Erythroblast (primary cell): Measurements from ENCODE around the gene RNF220.

Source experiments
- GATA1 ChIP-seq: IDR thresholded peaks from 2 replicates; pipeline ENCODE4 v1.6.1; 2011; ENCODE audit warnings: low read depth, mild to moderate bottlenecking, control low read depth, low read length, moderate library complexity
- POLR2A ChIP-seq: IDR thresholded peaks from 2 replicates; pipeline ENCODE4 v1.6.1; 2011; ENCODE audit warnings: mild to moderate bottlenecking, low read length

DNA sequence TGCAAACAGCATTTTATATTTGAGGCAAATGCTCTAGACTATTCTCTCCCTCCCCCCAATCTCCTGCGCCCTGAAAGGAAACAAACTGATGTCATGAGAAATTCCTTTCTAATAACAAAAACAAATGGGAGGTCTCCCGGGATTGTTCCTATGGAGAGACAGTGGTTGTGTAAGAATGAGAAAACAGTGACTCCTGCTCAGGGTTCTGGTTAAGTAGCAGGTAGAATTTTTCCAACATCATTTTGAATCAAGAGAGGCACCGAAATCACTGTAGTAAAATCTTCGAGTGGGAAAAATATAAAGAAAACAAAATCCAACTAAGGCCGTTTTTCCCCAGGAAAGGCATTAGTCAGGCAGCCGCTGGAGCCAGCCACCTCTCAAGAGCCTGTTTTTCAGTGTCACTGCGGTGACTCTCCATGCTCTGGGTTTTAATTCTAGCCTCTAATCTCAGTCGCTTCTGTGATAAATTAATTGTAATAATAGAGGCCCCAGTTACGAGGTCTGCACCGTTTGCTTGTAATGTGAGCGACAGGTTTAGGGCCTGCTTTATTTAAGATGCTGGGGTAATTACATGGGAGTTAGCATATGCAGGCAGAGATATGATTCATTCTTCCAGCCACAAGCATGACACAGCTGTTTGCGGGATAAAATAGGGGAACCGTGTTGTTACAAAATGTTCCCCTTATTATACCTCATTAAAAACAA lies 80.3 kb downstream of the RNF220 start:
- TF ChIP-seq POLR2A (no peak), GATA1 (no peak)
